GM21737 (cell line): Measurements from ENCODE around the gene FBXW12.
"Not testable (repeated sequence)": the region's sequence is repeated elsewhere in the genome, so short reads cannot be mapped to it uniquely, and the experiment has no call there.

Source experiments
- ATAC-seq: cut with Tn5 transposase; IDR thresholded peaks from one replicate; pipeline ENCODE4 v1.9.1; 2021; ENCODE audit warnings: mild to moderate bottlenecking, moderate library complexity; ENCODE audit not compliant: unreplicated experiment

Gene FBXW12

GRCh38 chr3:48372377-48372770, 355 bp downstream of the FBXW12 start:
- ATAC-seq, result no peak

GRCh38 chr3:48372862-48373435, 930 bp downstream of the FBXW12 start:
- no peak for ATAC-seq

DNA sequence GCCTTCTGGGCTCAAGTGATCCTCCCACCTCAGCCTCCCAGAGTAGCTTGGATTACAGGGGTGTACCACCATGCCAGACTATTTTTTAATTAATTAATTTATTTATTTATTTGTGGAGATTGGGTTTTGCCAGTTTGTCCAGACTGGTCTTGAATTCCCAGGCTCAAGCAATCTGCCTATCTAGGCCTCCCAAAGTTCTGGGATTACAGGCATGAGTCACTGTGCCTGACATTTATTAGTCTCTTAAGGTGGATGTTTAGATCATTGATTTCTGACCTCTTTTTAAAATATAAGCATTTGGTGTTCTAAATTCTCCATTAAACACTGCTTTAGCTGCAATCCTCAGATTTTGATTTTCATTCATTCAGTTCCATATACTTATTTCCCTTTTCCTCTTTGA, 15.6 kb downstream of the FBXW12 start:
- ATAC-seq, result no peak

DNA sequence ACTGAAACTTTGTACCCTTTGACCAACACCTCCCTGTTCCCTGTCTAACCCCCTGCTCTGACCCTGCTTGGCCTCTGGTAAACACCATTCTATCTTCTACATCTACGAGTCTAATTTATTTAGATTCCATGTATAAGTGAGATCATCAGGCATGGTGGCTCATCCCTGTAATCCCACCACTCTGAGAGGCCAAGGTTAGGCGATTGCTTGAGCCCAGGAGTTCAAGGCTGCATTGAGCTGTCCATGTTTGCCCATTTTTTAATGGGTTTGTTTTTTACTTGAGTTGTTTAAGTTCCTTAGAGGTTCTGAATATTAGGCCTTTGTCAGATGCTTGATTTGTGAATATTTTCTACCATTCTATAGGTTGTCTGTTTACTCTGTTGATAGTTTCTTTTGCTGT, 16.9 kb downstream of the FBXW12 start:
- ATAC-seq, result no peak

DNA sequence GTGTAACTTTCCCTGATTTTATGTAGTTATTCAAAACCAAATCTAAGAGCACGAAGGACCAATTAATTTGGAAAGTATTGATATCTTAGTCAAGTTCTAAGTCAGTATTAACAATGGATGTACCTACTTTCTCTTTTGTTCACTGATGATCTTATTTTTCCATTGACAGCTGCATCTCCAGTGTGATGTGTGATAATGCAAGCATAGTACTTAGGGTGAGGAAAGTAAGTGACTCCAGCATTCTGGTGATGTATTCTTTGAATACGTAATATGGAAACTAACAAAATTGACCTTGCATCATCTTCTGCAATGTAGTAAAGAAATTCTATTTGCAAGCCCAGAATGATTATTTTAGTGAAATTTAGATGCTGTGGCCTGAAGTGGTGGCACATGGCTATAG, 22.4 kb downstream of the FBXW12 start:
- ATAC-seq, result no peak

DNA sequence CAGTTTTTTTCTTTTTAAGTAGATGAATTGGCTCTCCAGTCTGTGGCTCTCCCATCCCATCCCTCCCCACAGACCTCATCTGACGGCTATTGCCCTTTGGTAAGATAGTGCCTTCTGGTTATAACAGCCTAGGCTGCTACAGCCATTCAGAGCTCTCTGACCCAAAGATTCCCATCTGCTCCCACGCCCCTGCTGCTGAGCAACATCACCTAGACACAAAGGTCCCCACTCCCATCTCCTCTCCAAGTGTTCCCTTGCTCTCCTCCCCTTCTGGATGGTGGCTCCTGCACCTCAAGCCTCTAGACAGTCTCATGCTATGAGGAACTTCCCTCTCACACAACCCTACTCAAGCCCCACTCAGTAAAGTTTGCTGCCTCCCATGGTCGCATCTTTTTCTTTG, 23.7 kb downstream of the FBXW12 start:
- no peak for ATAC-seq

DNA sequence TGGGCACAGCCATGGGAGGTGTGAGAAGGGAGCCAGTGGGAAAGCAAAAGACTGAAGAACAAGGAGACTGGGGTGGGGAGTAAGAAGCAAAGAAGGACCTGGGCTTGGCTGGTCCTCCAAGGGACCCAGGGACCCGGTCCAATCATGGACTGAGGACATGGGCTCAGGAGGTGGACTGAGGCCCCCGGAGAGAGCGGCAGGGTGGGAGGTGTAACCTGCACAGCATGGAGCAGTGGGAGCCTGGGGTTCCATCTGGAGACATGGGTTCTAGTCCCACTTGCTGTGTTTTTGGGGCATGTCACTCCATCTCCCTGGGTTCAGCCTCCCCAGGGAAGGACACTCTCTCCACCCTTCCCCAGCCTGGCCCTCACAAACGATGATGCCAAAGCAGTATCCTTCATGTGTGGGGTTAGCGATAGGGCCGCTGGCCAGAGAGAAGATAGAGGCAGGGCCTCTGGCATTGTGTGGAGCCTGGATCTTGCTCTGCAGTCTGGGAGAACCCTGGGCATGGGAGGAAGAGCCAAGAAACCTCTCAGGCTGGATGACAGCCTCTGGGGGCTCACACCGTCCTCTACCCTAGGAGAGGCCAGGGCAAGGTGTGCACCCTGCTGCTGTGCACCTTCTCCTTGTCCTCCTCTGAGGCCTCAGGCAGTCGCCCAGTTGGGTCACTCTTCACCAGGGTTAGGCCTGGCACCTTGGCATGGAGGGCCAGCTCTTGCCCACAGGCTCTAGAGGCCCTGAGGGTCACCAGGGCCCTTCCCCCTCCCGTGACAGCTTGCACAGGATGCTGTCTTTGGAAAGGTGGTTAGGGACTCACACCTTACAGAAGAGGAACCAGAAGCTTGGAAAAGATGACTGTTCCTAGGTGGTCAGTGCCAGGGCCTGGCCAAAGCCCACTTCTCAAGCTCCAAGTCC, 26.0 kb downstream of the FBXW12 start:
- ATAC-seq, result no peak

DNA sequence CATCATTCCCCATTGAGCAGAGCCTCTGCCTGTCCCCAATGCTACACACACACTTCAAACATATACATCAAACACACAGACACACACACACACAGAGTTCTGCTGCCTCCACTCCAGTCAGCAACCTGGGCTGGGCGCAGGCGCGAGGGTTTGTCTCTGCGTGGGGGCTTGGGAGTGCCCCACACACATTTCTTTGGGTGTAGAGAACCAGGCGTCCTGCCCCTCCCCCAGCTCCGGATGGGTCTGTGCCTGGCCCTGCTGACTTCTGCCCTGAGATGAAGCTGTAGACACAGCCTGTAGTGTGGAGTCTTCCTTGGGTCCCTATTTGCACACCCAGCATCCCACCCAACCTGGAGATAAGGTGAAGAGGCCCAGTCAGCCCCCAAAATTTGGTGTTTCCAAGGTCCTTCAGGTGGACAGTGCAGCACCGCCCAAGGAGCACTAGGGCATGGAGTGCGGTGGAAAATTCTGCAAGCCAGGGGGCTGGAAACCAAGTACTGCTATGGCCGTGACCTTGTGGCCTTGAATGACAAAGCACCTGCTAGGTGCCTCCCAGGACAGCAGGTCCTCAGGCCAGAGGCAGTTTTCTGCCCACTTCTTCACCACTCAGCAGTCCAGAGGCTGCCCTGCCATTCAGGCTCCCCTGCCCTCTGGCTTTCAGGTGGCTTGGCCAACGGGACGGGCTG, 26.8 kb downstream of the FBXW12 start:
- ATAC-seq, result no peak

GRCh38 chr3:48399387-48400172, 27.6 kb downstream of the FBXW12 start:
- no peak for ATAC-seq

GRCh38 chr3:48400824-48401433, 28.9 kb downstream of the FBXW12 start:
- ATAC-seq, result no peak

DNA sequence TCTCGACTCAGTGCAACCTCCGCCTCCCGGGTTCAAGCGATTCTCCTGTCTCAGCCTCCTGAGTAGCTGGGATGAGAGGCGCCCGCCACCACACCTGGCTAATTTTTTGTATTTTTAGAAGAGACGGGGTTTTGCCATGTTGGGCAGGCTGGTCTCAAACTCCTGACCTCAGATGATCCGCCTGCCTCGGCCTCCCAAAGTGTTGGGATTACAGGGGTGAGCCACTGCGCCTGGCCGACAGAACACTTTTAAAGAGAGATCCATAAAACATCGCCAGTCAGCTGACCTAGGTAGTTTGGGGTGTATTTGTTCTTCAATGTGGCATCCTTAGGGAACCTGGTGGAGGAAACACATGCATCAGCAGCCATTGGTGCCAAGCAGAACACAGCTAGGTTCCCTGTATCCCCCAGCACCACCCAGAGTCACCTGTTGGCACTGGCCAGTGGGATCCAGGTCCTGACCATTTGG, 29.4 kb downstream of the FBXW12 start:
- ATAC-seq, result not testable (repeated sequence)

GRCh38 chr3:48402281-48402732, 30.3 kb downstream of the FBXW12 start:
- ATAC-seq, result no peak

- ATAC-seq, result no peak
Observed at GRCh38 chr3:48402907-48403306, 30.9 kb downstream of the FBXW12 start.

- no peak for ATAC-seq
Observed at GRCh38 chr3:48403533-48404439, 31.8 kb downstream of the FBXW12 start.

DNA sequence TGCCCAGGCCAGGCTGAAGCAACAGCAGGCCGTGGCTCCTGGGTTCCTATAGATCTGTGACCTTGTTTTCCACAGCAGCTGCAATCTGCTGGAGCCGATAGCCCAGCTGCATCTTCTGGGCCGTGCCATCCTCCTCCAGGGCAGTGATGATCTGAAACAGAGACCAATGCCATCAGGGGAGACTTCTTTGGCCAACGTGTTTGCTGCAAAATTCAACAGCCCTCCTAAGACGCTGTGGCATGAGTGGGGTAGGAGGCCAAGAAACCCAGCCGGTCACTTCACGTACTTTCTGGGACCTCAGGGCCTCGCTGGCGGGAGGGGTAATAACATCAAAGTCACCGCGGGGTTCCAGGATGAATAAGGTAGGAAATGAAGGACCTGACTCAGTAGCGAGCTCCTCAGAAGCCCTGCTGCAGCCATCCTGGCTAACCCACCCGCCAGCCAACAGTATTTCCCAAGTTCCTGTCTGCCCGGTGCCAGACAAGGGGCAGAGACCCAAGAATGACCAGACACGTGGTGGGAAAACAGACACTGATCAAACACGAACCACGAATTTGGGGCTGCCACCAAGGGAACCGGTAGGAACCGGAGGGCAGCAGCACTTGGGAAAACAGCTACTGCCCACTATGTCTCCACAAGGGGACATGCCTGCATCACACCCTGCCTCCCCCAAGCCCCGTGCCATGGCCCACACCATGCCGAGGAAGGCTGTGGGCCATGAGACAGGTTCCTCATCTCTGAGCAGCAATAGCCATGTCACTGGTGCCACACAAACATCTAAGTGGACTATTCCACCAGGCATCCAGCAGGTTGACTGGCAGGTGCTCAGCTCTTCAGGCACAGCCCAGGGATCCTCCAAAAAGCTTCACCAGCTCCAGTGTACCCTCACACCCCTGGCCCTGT, 32.7 kb downstream of the FBXW12 start:
- no peak for ATAC-seq

GRCh38 chr3:48405343-48405881, 33.4 kb downstream of the FBXW12 start:
- ATAC-seq, result no peak

DNA sequence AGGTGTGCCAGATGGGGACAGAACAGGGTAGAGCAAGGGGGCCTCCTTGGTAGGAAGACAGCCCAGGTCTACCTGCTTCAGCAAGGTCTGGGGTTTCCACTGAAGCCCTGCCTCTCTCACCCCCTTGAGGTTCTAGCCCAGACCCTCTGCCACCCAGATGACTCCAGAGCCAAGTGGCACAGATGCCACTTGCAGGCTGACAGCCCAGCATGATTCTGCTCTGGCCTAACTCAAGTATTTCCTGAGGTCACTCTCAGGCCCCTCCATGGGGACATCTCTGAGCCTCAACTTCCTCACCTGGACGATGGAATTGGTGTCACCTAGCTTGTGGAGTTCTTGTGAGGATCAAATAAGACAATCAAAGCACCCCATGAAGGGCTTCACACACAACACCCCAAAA, 34.0 kb downstream of the FBXW12 start:
- ATAC-seq, result no peak
